OCI-LY7 (cell line): ENCODE measurements around the gene SPATA13. TPM values are rescaled to one million over a fixed set of nuclear protein-coding genes. Genes with fewer than 3 reads are reported as not detected.

Source experiments
- BruUV-seq: library from RNA; stranded (reverse); fragments of 400-500 nt; replicated peaks from 2 replicates; lab custom pipeline; 2021; lab: Mats Ljungman, UMichigan
- CTCF ChIA-PET: fragments of 300-600 bp; sonication (Branson Sonifier 250); formaldehyde crosslinking; loops from one replicate; lab custom pipeline; 2022; ENCODE audit warnings: antibody characterized with exemption; ENCODE audit not compliant: unreplicated experiment; lab: Charles Lee
- POLR2A ChIA-PET: fragments of 300-600 bp; sonication (Branson Sonifier 250); formaldehyde crosslinking; loops from one replicate; lab custom pipeline; 2022; ENCODE audit warnings: antibody characterized with exemption; lab: Charles Lee
- DNase-seq: peaks from one replicate; pipeline ENCODE4 v3.0.0-alpha.2; 2015; ENCODE audit warnings: low spot score
- H2AFZ ChIP-seq: fragments of 200-600 bp; sonication (generic), shearing (Covaris generic); 2 replicates; pipeline ENCODE4 v1.6.1; 2014; ENCODE audit warnings: mild to moderate bottlenecking, antibody characterized with exemption, low read length, moderate library complexity
- H3K27ac ChIP-seq: fragments of 200-600 bp; sonication (generic); 2 replicates; pipeline ENCODE4 v1.5.1; 2014; ENCODE audit warnings: mixed run types, low read depth, mild to moderate bottlenecking, moderate library complexity, low read length, inconsistent platforms; ENCODE audit not compliant: poor library complexity, severe bottlenecking
- H3K36me3 ChIP-seq: fragments of 200-600 bp; sonication (generic); 2 replicates; pipeline ENCODE4 v1.6.1; 2014; ENCODE audit warnings: mild to moderate bottlenecking, antibody characterized with exemption, low read length, moderate library complexity, mixed read lengths; ENCODE audit not compliant: insufficient read depth
- H3K4me1 ChIP-seq: fragments of 200-600 bp; sonication (generic); 2 replicates; pipeline ENCODE4 v1.5.1; 2014; ENCODE audit warnings: mild to moderate bottlenecking, low read length; ENCODE audit not compliant: insufficient read depth, poor library complexity, severe bottlenecking
- H3K4me2 ChIP-seq: fragments of 200-600 bp; sonication (generic); 2 replicates; pipeline ENCODE4 v1.6.1; 2014; ENCODE audit warnings: mild to moderate bottlenecking, low read length
- H3K4me3 ChIP-seq: fragments of 200-600 bp; sonication (generic); 2 replicates; pipeline ENCODE4 v1.5.1; 2014; ENCODE audit warnings: mild to moderate bottlenecking, low read depth, low read length; ENCODE audit not compliant: poor library complexity, severe bottlenecking
- H3K79me2 ChIP-seq: fragments of 200-600 bp; sonication (generic); 2 replicates; pipeline ENCODE4 v1.6.1; 2016; ENCODE audit warnings: low read depth, mild to moderate bottlenecking, low read length, moderate library complexity, mixed read lengths; ENCODE audit not compliant: insufficient read depth
- H3K9me2 ChIP-seq: fragments of 200-600 bp; sonication (generic); 2 replicates; pipeline ENCODE4 v1.6.1; 2016; ENCODE audit warnings: mild to moderate bottlenecking, low read length, mixed read lengths; ENCODE audit not compliant: insufficient read depth
- H3K9me3 ChIP-seq: fragments of 200-600 bp; sonication (generic); 2 replicates; pipeline ENCODE4 v1.6.1; 2014; ENCODE audit warnings: mild to moderate bottlenecking, mixed run types, low read length, mixed read lengths
- H4K20me1 ChIP-seq: fragments of 200-600 bp; sonication (generic); 2 replicates; pipeline ENCODE4 v1.6.1; 2014; ENCODE audit warnings: mild to moderate bottlenecking, antibody characterized with exemption, low read length, moderate library complexity, mixed read lengths; ENCODE audit not compliant: insufficient read depth
- CTCF ChIP-seq: fragments of 200-600 bp; sonication (generic); conservative IDR thresholded peaks from 2 replicates; pipeline ENCODE4 v1.5.1; 2014; ENCODE audit warnings: mild to moderate bottlenecking, antibody characterized with exemption, low read length, moderate library complexity, mixed read lengths
- EZH2phosphoT487 ChIP-seq: fragments of 200-600 bp; sonication (generic); IDR thresholded peaks from 2 replicates; pipeline ENCODE4 v1.6.1; 2018; ENCODE audit warnings: low read depth, borderline replicate concordance, mild to moderate bottlenecking, mixed run types, antibody characterized with exemption, low read length, moderate library complexity, mixed read lengths
- intact Hi-C: fragments of 100-400 bp; cut with micrococcal nuclease; formaldehyde crosslinking; loops from one replicate; pipeline ENCODE4 v1.10.0; 2022; ENCODE audit not compliant: unreplicated experiment
- total RNA-seq, 2 experiments: library from RNA; depleted of rRNA in 1 of 2; stranded (reverse); fragments of >200 nt in 1 of 2; shearing (Covaris generic) in 1 of 2; gene quantifications; 2 replicates each; pipeline ENCODE4 v1.2.3, GENCODE V29; 2014 to 2022

Gene SPATA13
- total RNA-seq, 2 experiments from 2014 or later, result 3.8 to 32.4 TPM

DNA sequence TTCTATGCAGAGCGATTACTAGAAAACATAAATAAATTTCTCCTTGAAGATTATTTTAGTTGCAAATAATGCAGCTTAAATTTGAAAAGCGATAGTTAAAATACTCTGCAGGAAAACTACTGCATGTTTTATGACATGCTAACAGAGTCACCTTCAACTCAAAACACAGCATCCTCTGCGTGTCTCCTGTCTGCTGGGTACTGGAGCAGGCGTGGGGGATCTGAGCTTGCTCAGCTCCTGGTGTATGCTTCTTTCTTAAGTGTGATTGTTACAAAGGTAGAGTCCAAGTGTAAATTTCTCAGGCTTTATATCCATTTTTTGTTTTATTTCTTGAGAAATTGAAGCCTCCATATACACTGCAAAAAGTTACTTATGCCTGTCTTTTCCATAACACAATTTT, 15.3 kb downstream of the SPATA13 start:
- no peak overlapping the region for H3K27ac ChIP-seq
- no peaks in the 10 kb centered on the region for H3K4me1 ChIP-seq
- no peaks in the 10 kb centered on the region for H4K20me1 ChIP-seq
- CTCF ChIA-PET, result no interaction called here
- H3K4me2 ChIP-seq, result no peak overlapping the region
- TF ChIP-seq CTCF (no peak), EZH2phosphoT487 (no peak)
- intact Hi-C loops, result no loop called here
- H3K9me3 ChIP-seq, result no peaks in the 10 kb centered on the region
- no peak for DNase-seq
- BruUV-seq, result no TSS peak
- POLR2A ChIA-PET, result interaction anchor here (0.7 to 3.2 kb wide), 4 partner anchors 12 to 40 kb away, joined by 3 to 10 read pairs (median 4); no protein-coding TSS in a partner anchor
- no peaks in the 10 kb centered on the region for H3K9me2 ChIP-seq
- H2AFZ ChIP-seq, result no peak overlapping the region
- H3K79me2 ChIP-seq, result 0 out of 2 replicates have a peak, but pooled peaks cover 5% of the 10 kb centered on the region
- no peak overlapping the region for H3K4me3 ChIP-seq
- H3K36me3 ChIP-seq, result no peaks in the 10 kb centered on the region

GRCh38 chr13:24176351-24177101, 16.0 kb downstream of the SPATA13 start:
- no peak overlapping the region for H3K4me2 ChIP-seq
- ChIA-PET POLR2A (interaction anchor here (0.7 to 3.2 kb wide), 4 partner anchors 11 to 39 kb away, joined by 3 to 10 read pairs (median 4); no protein-coding TSS in a partner anchor), CTCF (no interaction called here)
- BruUV-seq, result no TSS peak
- no peaks in the 10 kb centered on the region for H3K9me2 ChIP-seq
- no peak for DNase-seq
- H3K79me2 ChIP-seq, result 0 out of 2 replicates have a peak, but pooled peaks cover 5% of the 10 kb centered on the region
- no peaks in the 10 kb centered on the region for H3K4me1 ChIP-seq
- TF ChIP-seq EZH2phosphoT487, result no peak
- TF ChIP-seq CTCF, result no peak
- H4K20me1 ChIP-seq, result no peaks in the 10 kb centered on the region
- no peak overlapping the region for H2AFZ ChIP-seq
- H3K4me3 ChIP-seq, result no peak overlapping the region
- no peaks in the 10 kb centered on the region for H3K36me3 ChIP-seq
- H3K27ac ChIP-seq, result no peak overlapping the region
- intact Hi-C loops, result no loop called here
- H3K9me3 ChIP-seq, result no peaks in the 10 kb centered on the region
